ENCODE measurements around the gene NOTCH4.
A peak's percentile ranks its signal among the peaks of the same experiment; 100 is the strongest.

Gene NOTCH4

DNA sequence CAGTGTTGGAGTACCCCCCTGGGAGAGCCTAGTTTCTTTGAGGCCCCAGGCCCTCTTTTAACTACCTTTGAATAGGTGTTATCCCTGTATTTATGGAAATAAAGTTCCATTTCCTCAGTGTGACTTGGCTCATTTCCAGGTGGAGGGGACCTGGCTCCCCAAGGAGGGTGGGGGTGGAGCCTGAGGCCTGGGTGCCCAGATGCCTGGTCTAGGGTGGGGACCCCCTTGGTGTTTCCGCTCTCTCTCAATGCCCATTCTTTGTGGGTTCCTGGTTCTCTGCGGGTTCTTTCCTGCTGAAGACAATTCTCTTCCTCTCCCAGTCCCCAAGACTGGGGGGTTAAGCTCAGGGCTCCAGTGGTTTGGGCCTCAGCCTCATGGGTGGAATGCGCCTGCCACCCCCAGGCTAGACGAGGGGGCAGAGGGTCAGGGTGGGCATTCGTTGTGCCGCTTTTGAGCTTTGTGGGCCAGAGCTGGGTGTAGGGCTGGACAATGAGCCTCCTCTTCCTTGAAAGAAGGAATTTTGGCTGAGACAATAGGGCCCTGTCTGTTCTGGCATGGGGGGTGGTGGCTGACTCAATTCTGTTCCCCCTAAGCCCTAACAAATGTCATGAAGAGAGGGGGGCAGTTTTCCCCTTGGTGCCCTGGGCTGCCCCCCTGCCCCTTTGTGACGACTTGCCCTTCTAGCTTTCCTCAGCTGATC lies 60.2 kb downstream of the NOTCH4 start:
- DNase-seq (ENCODE audit: low read depth) = no peak

DNA sequence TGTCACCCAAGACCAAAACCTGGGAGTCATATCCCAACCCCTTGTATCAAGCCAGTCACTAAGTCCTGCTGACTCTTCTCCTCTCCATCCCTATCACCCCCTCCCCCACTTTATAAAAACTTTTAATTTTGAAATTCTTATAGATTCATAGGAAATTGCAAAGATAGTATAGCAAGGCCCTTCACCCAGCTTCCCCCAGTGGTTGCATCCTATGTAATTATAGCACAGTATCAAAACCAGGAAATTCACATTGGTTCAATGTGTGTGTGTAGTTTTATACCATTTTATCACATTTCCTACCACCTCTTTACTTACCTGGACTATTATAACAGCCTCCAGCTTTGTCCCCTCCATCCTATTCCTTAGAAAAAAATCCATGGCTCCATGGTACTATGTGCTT lies 65.8 kb downstream of the NOTCH4 start:
- DNase-seq (ENCODE audit: low read depth) = no peak

DNA sequence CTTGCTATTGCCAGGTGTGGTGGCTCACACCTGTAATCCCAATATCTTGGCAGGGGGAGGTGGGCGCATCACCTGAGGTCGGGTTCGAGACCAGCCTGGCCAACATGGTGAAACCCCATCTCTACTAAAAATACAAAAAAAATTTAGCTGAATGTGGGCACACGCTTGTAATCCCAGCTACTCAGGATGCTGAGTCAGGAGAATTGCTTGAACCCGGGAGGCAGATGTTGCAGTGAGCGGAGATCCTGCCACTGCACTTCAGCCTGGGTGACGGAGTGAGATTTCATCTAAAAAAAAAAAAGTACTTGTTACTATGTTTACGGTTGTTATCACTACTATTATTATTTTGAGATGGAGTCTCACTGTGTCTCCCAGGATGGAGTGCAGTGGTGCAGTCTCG lies 67.0 kb downstream of the NOTCH4 start:
- no peak for DNase-seq (ENCODE audit: low read depth)

DNA sequence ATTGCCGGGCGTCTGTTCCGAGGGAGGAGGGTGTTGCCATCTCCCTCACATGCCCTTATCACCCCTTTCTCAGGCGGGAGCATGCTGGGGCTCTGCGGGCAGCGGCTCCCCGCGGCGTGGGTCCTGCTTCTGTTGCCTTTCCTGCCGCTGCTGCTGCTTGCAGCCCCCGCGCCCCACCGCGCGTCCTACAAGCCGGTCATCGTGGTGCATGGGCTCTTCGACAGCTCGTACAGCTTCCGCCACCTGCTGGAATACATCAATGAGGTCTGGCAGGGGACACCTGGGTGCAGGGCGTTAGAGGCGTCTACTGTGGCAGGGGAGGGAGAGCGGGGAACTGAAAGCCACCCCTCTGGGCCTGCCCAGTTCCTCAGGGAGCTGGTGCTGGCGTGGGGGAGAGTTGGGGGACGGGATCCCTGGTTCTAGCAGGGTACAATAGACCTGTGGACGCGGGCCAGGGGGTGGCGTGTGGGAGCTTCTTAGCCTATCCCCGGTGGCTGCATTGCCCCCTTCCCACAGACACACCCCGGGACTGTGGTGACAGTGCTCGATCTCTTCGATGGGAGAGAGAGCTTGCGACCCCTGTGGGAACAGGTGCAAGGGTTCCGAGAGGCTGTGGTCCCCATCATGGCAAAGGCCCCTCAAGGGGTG lies 69.2 kb downstream of the NOTCH4 start:
- DNase-seq (ENCODE audit: low read depth) = peak; percentile 42

DNA sequence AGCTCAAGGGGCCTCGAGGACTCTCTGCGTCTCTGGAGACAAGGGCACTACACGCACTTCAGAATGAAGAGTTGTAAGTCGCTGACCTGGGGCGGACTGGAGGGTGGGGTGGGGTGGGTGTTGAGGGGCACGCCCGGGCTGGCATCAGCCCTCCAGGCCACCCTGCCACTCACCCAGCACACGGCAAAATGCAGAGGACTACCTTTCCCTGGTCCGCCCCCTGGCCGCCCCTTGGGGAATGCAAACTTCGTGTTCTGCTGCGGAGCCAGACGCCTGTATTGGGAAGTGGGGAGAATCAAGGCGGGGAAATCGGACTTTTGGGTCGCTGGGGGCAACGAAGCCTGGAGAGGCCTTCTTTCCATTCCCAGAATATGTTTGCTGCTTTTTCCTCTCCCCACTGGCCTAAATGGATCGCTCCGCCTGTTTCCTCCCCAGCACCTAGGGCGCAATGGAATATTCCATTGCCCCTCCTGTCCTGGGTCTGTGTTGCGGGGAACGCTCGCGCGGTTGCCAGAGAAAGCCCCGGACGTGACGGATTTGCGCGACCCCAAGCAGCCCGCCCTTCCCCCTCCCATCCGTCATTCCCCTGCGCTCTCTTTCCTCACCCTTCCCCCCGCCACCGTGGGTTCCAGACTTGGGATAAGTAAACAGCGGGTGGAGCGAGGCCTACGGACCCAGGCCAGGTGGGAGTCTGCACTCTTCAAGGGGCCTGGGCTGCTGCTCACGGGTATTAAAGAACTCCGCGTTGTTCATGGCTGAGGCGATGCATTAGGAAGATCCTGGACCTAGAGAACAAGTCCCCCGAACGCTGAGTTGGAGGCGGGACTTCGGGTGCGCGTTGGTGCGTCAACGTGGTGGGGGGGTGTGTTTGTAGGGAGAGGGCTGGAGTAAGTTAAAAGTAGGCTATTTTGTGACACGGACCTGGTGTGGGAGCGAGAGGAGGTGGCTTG lies 70.0 kb downstream of the NOTCH4 start, which contains the start of gene PPT2:
TSS of gene PPT2 (plus strand) at position 578 of the 950 bp plus-strand sequence. CDS start 454 bp downstream, outside the sequence.
- DNase-seq (ENCODE audit: low read depth) = peak; percentile 54

DNA sequence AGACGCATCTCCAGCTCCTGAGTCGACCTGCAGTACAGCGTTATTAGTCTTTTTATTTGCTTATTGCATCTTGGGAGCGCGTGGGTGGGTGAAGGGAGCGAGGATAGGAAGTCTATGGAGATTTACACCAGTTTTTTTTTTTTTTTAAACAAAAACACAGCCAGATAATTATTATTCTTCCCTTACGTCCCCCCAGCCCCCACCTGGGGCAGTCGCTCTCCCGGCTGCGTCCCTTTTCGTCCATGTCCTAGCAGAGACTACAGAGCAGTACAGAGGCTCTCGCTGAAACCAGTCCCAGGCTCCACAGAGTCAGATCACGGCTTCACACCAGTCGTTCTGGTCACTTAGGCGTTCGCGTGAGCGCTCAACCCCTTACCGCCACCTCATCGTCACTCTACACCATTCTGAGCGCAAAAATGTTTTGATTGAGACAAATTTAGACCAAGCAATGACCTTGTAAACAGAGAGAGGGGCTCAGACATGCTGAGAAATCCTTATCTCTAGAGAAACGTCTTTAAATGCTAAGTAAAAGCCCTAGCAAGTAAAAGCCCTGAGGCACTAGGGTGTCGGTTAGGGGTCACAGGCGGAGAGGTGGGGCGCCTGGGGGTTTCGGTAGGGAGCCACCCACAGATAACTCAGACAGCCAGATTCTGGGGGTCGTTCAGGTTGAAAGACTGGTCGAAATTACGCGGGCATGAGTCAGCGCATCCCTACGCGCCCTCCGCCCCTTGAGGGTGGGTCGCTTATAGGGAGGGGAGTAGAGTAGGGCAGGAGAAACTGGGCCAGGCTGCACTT lies 70.9 kb downstream of the NOTCH4 start:
- no peak for DNase-seq (ENCODE audit: low read depth)

DNA sequence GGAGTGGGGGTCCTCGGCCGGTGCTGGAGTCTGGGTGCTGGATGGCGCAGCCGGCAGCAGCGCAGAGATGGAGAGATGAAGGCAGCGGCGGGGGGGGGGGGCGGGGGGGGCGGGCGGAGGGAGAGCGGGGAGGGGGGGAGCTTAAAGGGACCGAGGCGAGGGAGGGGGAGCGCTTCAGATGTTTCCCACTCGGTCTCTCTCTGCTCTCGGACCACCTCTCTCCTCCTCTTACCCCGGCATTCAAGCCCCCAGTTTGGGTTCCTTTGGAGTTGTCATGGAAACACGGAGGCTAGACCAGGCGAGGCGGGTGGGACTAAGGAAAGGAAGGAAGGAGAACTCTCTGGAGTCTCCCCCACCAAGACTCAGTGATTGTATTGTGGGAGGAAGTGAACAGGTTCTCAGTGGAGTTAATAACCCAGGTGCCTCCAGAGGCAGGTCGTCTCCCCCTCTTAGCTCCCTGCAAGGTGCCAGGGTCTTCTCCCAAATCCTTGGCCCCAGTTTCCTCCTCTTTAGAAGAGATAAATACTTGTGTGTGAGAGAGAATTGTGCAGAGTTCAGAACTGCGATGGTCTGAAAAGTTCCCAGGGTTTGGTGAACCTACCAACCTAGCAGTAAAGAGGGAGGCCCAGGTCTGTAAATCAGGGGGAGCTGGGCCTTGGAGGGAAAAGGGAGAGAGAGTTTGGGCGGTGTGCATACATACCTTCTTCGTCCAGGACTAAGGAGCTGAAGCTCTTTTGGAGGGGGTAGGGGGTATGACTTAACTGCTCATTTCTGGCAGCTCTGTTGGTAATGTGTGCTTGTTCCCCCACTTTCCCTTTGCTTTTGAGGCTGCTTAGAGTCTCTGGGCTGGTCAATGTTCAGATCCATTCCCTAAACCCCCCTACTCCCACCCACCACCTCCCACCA lies 71.8 kb downstream of the NOTCH4 start, which contains the start of gene PRRT1:
TSS of gene PRRT1 (minus strand) at position 77 of the 906 bp plus-strand sequence. CDS start 112 bp downstream, outside the sequence.
- no peak for DNase-seq (ENCODE audit: low read depth)

DNA sequence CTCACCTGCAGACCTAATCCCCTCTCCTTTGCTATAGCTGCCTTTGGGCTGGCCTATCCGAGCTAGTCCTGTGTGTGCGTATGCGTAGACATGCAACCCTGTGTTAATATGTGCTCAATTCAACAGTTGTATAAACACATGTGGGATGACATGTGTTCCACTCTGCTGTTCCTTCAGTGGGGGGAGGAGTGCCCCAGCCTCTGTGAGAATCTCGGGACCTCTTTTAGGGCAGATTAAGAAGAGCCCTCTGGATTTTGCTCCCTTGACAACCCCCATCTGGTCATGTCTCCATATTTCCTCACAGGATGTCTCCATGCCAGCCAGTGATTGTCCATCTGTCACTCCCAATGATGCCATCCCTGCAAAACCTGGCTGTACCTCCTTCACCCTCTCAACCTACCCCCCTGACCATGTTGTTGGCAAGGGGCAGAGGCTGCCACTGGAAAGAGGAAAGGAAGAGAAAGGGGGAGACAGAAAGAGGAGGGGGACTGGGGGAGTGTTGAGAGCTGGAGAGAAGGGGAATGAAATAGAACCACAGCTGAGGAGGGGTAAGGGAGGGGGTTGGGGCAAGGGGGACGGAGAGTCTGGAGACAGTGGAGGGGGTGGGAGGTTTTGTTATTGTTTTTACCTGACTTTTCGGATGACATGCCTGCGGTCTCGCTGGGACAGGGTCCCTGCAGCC lies 72.5 kb downstream of the NOTCH4 start:
- no peak for DNase-seq (ENCODE audit: low read depth)

DNA sequence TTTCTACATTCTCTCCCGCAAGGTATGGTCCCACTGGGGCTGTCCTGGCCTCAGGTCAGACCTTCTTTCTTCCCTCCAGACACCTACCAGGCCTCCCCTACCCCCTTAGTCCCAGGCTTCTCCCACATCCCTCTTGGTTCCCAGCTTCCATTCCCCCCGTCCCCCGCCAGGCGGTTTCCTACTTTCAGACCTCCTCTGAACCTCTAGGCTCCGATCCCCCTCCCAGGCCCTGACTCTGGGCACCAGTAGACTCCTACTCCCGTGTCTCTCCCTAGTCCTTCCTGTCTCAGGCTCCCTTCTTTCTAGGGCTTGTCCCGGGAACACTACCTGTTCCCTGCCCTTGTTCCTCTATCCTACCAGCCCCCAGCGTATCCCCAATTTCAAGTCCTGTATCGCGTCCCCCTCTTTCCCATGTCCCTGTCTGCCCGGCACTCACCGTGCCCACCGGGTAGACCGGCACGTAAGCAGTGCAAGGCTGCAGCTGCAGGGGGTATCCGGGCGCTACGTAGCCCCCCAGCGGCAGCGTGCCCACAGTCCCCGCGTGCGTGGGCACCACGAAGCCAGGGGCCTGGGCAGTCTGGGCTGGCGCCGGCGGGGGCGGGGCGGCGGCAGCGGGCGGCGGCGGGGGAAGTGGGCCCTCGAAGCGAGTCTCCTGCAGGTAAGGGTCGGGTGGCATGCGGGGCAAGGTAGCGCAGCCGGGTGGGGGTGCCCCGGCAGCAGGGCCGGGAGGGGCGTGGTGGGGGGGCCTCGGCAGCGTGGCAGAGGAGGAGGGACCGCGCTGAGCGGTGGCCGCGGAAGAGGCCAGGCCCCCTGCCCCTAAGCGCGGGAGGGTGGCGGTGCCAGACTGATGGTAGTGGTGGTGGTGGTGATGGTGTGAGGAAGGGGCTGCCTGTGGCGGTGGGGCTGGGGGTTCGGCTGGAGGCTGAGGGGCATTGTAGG lies 73.7 kb downstream of the NOTCH4 start:
- no peak for DNase-seq (ENCODE audit: low read depth)

DNA sequence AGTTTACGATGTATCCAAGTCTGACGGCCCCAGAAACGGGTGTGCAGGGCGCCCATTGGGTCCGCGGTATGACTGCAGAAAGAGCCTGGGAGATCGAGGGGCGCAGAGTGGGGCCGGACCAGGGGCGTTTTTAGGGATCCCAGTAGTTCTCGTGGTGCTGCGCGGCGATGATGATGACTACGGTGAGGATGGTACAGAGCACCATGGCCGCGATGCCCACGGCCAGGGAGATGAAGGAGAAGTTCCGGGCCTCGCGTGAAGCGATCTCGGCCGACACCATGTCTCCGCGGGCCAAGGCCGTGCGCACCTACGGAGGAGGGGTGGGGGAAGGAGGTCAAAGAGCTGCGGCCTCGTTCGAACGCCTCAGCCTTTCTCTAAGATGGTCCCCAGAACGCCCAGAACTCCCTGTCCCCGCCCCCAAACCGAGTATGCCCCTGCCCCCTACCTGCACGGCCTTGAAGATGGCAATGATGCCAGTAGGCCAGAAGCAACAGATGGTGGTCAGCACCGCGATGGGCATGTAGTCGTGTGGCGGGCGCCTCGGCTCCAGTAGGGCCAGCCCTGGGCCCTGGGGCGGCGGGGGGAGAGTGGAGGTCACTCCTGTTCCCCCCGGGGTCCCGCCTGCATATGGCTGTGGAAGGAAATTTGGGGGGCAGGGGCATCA lies 74.6 kb downstream of the NOTCH4 start:
- DNase-seq (ENCODE audit: low read depth) = no peak

DNA sequence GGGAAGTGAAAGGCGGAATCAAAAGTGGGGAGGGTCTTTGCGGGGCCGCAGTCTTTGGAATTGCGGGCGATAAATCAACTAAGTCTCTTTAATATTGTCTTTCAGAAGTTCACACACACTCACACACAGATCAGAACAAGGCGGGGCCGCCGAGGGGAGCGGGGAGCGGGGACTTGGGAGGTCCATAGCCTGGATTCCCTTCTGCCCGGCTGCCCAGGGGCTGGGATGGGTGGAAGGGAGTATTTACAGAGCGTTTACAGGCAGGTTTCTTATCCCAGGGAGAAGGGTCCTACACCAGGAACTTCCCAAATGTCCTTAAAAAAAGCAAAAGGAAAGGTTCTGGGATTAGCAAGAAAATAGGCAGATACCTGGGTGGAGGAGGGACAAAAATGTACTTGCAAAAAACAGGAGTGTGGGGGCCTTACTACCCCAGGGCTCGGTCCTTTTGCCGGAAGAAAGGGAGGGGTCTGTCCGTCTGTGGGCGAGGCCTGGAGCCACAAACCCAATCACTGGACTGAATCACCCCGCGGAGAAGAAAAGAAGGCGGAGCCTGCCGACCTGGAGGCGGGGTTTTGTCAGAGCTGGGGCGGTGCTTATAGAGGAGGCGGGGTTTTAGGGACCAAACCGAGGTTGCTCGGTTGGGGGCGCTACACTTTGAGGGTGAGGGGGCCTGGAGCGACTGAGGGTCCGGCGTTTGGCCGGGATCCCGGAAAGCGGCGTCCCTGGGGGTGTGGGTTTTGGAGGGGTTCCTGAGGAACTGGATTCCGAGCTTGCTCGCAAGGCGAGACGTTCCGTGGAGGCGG lies 75.4 kb downstream of the NOTCH4 start:
- DNase-seq (ENCODE audit: low read depth) = peak; percentile 38

DNA sequence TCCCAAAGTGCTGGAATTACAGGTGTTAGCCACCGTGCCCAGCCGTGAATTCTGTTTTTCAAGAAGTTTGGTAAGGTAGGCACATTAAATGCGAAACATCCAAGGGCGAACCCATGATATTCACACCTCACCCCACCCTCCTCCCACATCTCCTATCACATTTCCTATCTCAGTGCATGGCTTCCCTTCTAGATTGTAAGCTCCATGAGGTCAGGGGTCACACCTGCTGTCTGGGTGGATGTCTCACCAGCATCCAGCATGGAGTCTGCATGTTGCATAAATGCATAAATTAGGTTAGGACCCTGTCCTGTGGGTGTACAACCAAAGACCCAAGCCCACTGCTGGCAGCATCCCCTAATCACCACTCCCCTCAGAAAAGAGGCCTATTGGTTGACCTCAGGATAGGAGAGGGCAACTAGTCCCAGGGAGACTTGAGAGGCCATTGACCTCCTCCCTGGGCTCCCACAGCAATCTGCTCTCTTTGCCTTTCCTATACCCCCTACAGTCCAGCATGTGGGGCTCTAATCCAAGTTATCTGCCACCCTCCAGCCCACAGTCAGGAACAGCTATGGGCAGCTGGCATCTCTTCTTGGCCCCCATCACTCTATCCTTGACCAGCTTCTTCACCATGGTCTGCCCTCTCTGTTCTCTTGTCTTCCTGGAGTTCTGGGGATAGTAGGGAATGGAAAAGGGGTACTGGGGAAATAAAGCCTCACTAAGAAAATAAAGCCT lies 76.3 kb downstream of the NOTCH4 start:
- DNase-seq (ENCODE audit: low read depth) = no peak

DNA sequence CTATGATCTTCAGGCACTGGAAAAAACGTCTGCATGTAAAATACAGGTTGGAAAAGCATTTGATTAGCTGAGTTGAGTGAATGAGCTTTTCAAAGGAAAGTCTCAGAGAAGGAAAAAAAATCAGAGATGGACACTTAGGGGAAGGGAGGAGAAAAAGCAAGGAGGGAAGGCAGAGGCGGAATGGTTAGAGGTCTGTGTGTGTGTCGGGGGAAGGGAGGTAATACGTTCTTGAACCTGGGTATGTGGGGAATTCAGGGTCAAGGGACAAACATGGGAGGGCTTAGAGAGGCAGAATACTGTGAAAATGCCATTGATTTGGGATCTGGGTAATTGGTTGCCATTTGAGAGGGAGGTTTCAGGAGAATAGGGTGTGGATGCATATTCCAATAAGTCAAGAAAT lies 77.2 kb downstream of the NOTCH4 start:
- no peak for DNase-seq (ENCODE audit: low read depth)

DNA sequence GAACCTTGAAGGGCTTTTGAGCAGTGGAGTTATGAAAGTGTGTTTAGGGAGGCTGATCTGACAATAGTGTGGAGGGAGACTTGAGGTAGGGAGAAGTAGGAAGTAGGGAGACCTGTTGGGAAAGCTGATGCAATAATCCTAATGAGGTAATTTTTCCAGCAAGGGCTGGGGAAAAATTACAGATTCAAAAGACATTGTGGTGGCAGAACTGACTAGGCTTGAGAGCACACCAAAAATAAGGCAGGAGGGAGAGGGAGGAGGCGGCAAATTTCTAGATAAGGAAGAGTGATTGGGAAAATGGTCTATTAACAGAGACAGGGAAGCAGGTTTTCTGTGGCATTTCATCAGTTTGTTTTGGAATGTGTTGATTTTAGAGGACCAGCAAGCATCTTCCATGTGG lies 77.6 kb downstream of the NOTCH4 start:
- no peak for DNase-seq (ENCODE audit: low read depth)
